GM06990 (cell line): ENCODE measurements around the gene ZMYM1.
A peak's percentile ranks its signal among the peaks of the same experiment; 100 is the strongest.
"Not testable (repeated sequence)": the region's sequence is repeated elsewhere in the genome, so short reads cannot be mapped to it uniquely, and the experiment has no call there.

Experiments used
- DNase-seq: peaks from one replicate; pipeline ENCODE4 v3.0.0-alpha.2; 2011; ENCODE audit not compliant: insufficient read length; ENCODE audit errors: extremely low read depth
- H3K27me3 ChIP-seq: replicated peaks from 2 replicates; pipeline ENCODE4 v1.6.0; 2011; ENCODE audit warnings: low read length; ENCODE audit not compliant: control insufficient read depth, insufficient read depth
- H3K36me3 ChIP-seq: 2 replicates; pipeline ENCODE4 v1.5.1; 2011; ENCODE audit warnings: low read length; ENCODE audit not compliant: control insufficient read depth, insufficient read depth
- H3K4me3 ChIP-seq: replicated peaks from 2 replicates; pipeline ENCODE4 v1.5.1; 2011; ENCODE audit warnings: low read depth, mild to moderate bottlenecking, control low read depth, low read length
- TF ChIP-seq, protein P1 (sequence below): IDR thresholded peaks from 2 replicates; pipeline ENCODE4 v1.5.1; 2011; ENCODE audit warnings: low read length, control low read depth, mild to moderate bottlenecking, inconsistent platforms; ENCODE audit not compliant: insufficient read depth, poor library complexity, severe bottlenecking

Gene ZMYM1

DNA sequence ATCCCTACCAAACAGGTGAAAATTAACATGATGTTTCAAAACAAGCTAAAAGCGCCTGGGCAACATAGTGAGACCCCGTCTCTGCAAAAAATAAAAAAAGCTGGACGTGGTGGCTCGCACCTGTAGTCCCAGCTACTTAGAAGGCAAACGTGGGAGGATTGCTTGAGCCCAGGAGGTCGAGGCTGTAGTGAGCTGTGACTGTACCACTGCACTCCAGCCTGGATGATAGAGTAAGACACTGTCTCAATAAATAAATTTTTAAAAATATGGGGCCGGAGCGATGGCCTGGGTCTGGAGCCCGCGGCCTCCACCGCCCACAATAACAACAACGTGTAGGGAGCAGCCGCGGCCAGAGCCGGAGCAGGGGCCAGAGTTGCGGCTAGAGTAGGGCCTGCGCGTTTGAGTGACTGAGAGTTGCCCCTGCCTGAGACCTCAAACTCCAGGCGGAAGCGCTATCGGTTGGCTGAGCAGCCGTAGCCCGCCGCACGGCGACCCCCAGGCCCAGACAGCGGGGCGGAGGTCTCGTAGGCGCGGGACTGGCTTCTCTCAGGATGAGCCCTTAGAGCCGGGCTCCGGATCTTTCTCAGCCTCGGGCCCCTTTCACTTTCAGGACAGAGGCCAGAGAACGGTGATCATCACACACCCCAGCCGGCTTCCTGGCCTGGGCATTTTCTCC, 41.4 kb downstream of the ZMYM1 start:
- TF ChIP-seq, protein P1, sequence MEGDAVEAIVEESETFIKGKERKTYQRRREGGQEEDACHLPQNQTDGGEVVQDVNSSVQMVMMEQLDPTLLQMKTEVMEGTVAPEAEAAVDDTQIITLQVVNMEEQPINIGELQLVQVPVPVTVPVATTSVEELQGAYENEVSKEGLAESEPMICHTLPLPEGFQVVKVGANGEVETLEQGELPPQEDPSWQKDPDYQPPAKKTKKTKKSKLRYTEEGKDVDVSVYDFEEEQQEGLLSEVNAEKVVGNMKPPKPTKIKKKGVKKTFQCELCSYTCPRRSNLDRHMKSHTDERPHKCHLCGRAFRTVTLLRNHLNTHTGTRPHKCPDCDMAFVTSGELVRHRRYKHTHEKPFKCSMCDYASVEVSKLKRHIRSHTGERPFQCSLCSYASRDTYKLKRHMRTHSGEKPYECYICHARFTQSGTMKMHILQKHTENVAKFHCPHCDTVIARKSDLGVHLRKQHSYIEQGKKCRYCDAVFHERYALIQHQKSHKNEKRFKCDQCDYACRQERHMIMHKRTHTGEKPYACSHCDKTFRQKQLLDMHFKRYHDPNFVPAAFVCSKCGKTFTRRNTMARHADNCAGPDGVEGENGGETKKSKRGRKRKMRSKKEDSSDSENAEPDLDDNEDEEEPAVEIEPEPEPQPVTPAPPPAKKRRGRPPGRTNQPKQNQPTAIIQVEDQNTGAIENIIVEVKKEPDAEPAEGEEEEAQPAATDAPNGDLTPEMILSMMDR = no peak
- H3K36me3 ChIP-seq = no peaks in the 10 kb centered on the region
- H3K4me3 ChIP-seq = peak overlapping the region; percentile 59
- H3K27me3 ChIP-seq = no peaks in the 10 kb centered on the region
- peak; percentile 50 for DNase-seq

DNA sequence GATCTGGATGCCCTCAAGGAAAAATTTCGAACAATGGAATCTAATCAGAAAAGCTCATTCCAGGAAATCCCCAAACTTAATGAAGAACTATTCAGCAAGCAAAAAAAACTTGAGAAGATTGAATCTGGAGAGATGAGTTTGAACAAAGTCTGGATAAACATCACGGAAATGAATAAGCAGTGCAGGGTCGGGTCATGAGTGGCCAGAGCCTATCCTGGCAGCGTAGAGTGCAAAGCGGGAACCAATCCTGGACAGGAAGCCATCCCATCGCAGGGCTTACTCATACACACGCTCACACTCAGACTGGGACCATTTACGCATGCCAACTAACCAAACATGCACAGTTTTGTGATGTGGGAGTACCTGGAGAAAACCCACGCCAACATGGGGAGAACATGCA, 43.1 kb downstream of the ZMYM1 start:
- TF ChIP-seq, protein P1 = no peak
- Histone ChIP-seq H3K36me3 (no peaks in the 10 kb centered on the region), H3K4me3 (no peak overlapping the region), H3K27me3 (no peaks in the 10 kb centered on the region)
- no peak for DNase-seq

GRCh38 chr1:35126546-35126945, 47.4 kb downstream of the ZMYM1 start:
- no peak overlapping the region for H3K4me3 ChIP-seq
- no peaks in the 10 kb centered on the region for H3K36me3 ChIP-seq
- no peak for DNase-seq
- no peaks in the 10 kb centered on the region for H3K27me3 ChIP-seq
- TF ChIP-seq, protein P1 = no peak

DNA sequence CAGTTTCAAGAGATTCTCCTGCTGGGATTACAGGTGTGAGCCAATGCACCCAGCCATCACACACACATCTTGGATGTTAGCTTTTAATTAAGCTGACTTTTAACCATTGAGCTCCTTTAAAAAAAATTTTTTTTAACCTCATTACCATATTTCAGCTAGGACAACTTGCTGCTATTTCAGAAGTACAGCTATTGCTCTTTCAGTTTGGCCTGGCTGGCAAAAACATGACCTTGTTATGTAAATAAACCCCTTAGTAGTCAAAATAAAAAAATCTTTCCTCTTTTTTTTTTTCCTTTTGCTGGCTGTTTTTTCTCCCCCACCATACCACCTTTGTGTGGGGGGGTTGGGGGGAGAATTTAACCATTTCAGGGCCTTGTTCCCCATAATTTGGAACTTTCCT, 49.9 kb downstream of the ZMYM1 start:
- no peak overlapping the region for H3K4me3 ChIP-seq
- H3K36me3 ChIP-seq = no peaks in the 10 kb centered on the region
- DNase-seq = no peak
- no peaks in the 10 kb centered on the region for H3K27me3 ChIP-seq
- TF ChIP-seq, protein P1 = no peak

DNA sequence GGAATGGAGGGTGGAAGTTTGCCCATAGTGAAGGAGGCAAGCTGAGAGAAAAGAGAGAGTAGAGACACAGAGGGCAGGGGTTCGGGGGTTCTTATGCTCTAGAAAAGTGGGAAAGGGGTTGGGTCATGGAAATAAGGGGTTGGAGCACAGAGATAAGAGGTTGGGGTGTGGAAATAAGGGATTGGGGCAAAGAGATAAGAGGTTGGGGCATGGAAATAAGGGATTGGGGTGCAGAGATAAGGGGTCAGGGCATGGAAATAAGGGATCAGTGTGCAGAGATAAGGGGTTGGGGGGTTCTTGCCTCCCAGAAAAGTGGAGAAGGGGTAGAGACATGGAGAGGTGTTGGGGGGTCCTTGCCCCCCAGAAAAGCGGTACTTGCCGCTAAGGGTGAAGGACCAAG, 57.6 kb downstream of the ZMYM1 start:
- H3K27me3 ChIP-seq = no peaks in the 10 kb centered on the region
- TF ChIP-seq, protein P1 = no peak

DNA sequence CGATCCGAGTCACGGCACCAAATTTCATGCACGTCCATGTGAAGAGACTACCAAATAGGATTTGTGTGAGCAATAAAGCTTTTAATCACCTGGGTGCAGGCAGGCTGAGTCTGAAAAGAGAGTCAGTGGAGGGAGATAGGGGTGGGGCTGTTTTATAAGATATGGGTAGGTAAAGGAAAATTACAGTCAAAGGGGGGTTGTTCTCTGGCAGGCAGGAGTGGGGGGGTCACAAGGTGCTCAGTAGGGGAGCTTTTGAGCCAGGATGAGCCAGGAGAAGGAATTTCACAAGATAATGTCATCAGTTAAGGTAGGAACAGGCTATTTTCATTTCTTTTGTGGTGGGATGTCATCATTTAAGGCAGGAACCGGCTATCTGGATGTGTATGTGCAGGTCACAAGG, 58.4 kb downstream of the ZMYM1 start:
- H3K36me3 ChIP-seq, DNase-seq, H3K4me3 ChIP-seq: not testable (repeated sequence)

More for the DNA sequence above, 57.6 kb downstream of the ZMYM1 start:
- H3K4me3 ChIP-seq = no peak overlapping the region
- H3K36me3 ChIP-seq = no peaks in the 10 kb centered on the region
- no peak for DNase-seq

GRCh38 chr1:35142294-35142693, 63.1 kb downstream of the ZMYM1 start:
- not testable (repeated sequence) for DNase-seq, H3K4me3 ChIP-seq, H3K36me3 ChIP-seq, H3K27me3 ChIP-seq

More for the DNA sequence above, 58.4 kb downstream of the ZMYM1 start:
- H3K27me3 ChIP-seq = not testable (repeated sequence)

- DNase-seq, H3K27me3 ChIP-seq, H3K4me3 ChIP-seq, H3K36me3 ChIP-seq: not testable (repeated sequence)
Observed at GRCh38 chr1:35142728-35143127, 63.5 kb downstream of the ZMYM1 start.
